ENCODE data around the gene FAM89A. TPM values are rescaled to one million over a fixed set of nuclear protein-coding genes. Genes with fewer than 3 reads are reported as not detected.

FAM89A gene
- total and polyA plus RNA-seq, 2 donors (not counting 3 experiments of a cell fraction or from before 2014, with no cell fraction given) = 21.0 to 24.0 TPM

DNA sequence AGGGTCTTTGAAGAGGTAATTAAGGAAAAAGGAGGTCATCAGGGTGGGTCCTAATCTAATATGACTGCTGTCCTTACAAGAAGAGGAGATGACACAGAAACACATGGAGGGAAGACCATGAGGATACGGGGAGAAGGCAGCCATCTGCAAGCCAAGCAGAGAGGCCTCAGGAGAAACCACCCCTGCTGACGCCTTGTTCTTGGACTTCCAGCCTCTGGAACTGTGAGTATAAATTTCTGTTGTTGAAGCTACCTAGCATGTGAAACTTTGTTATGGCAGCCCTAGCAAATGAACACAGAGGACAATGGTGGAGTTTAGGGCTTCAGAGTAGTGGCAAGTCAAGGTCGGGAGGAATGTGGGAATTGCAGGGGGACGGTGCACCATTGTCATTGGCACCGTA is 36.7 kb upstream of the FAM89A start:
- H3K4me3 ChIP-seq (replicated peaks in 1 of 3; ENCODE audit: insufficient read depth in 1 of 3, low read depth in 1 of 3, low read length in 3 of 3) = no peak overlapping the region
- no peaks in the 10 kb centered on the region for H3K79me2 ChIP-seq (ENCODE audit: control insufficient read depth, insufficient read depth, low read length)
- H2AFZ ChIP-seq (ENCODE audit: low read depth, low read length) = no peak overlapping the region
- H3K9me1 ChIP-seq (replicated peaks; ENCODE audit: control insufficient read depth, extremely low read depth, insufficient read depth, low read length) = no peaks in the 10 kb centered on the region
- BruUV-seq (replicated peaks) = no TSS peak
- ChIA-PET POLR2A (no interaction called here), CTCF (interaction anchor here (0.9 to 1.1 kb wide), 2 partner anchors 11 to 12 kb away, joined by 3 to 4 read pairs; no protein-coding TSS in a partner anchor)
- TF ChIP-seq POLR2A (IDR thresholded peaks at IDR 0.05; ENCODE audit: low read depth, low read length) (no peak), JUN (IDR thresholded peaks at IDR 0.05; ENCODE audit: borderline replicate concordance, insufficient read depth, insufficient read length, low read depth) (no peak), FOS (IDR thresholded peaks at IDR 0.05; ENCODE audit: borderline replicate concordance, insufficient read depth, low read length) (no peak), GATA2 (IDR thresholded peaks at IDR 0.05; ENCODE audit: insufficient read depth, insufficient read length, low read depth, low read length) (no peak), EZH2 (IDR thresholded peaks at IDR 0.05; ENCODE audit: borderline replicate concordance, low read depth, low read length, severe bottlenecking) (no peak), MYC (IDR thresholded peaks at IDR 0.05; ENCODE audit: low read depth, low read length) (no peak), POLR2AphosphoS5 (IDR thresholded peaks at IDR 0.05; ENCODE audit: insufficient read depth, low read depth, low read length) (no peak)
- TF ChIP-seq, protein P1, sequence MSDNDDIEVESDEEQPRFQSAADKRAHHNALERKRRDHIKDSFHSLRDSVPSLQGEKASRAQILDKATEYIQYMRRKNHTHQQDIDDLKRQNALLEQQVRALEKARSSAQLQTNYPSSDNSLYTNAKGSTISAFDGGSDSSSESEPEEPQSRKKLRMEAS (IDR thresholded peaks at IDR 0.05; ENCODE audit: insufficient read depth, insufficient read length) = no peak
- TF ChIP-seq, protein P2, sequence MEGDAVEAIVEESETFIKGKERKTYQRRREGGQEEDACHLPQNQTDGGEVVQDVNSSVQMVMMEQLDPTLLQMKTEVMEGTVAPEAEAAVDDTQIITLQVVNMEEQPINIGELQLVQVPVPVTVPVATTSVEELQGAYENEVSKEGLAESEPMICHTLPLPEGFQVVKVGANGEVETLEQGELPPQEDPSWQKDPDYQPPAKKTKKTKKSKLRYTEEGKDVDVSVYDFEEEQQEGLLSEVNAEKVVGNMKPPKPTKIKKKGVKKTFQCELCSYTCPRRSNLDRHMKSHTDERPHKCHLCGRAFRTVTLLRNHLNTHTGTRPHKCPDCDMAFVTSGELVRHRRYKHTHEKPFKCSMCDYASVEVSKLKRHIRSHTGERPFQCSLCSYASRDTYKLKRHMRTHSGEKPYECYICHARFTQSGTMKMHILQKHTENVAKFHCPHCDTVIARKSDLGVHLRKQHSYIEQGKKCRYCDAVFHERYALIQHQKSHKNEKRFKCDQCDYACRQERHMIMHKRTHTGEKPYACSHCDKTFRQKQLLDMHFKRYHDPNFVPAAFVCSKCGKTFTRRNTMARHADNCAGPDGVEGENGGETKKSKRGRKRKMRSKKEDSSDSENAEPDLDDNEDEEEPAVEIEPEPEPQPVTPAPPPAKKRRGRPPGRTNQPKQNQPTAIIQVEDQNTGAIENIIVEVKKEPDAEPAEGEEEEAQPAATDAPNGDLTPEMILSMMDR (IDR thresholded peaks at IDR 0.05; ENCODE audit: extremely low read depth in 1 of 2, insufficient read depth in 1 of 2, low read depth in 1 of 2, low read length in 2 of 2) = no peak
- no peak overlapping the region for H3K27ac ChIP-seq (ENCODE audit: insufficient read depth, low read depth, low read length)
- H3K4me2 ChIP-seq (ENCODE audit: insufficient read depth, low read length) = no peak overlapping the region
- H3K36me3 ChIP-seq (ENCODE audit: control insufficient read depth in 2 of 2, extremely low read depth in 1 of 2, insufficient read depth in 2 of 2, low read length in 2 of 2) = no peaks in the 10 kb centered on the region
- FAIRE-seq = no peak
- H3K27me3 ChIP-seq (ENCODE audit: control insufficient read depth in 2 of 2, insufficient read depth in 2 of 2, low read length in 2 of 2) = peaks cover 2% of the 10 kb centered on the region in 2 experiments
- H4K20me1 ChIP-seq (replicated peaks; ENCODE audit: control insufficient read depth, extremely low read depth, insufficient read depth, low read length) = no peaks in the 10 kb centered on the region
- dilution Hi-C loops (cut with MboI; ENCODE audit: extremely low pct_ligation_motif_present, low sequenced_read_pairs) (no loop called here), intact Hi-C loops (cut with micrococcal nuclease) (no loop called here)
- no peak overlapping the region for H3K9ac ChIP-seq (replicated peaks; ENCODE audit: extremely low read depth, insufficient read depth, low read length)
- DNase-seq (ENCODE audit: low read depth, low spot score) = no peak
- no peaks in the 10 kb centered on the region for H3K4me1 ChIP-seq (ENCODE audit: control insufficient read depth, extremely low read depth, insufficient read depth, low read length)
- H3K9me3 ChIP-seq (replicated peaks; ENCODE audit: control insufficient read depth, insufficient read depth, low read length) = no peaks in the 10 kb centered on the region

Data from endothelial cell of umbilical vein (primary cell).